OCI-LY7 (cell line): ENCODE results near the gene MLX.
"Not testable (repeated sequence)": the region's sequence is repeated elsewhere in the genome, so short reads cannot be mapped to it uniquely, and the experiment has no call there.

Source experiments
- CTCF ChIP-seq: fragments of 200-600 bp; sonication (generic); conservative IDR thresholded peaks from 2 replicates; pipeline ENCODE4 v1.5.1; 2014; ENCODE audit warnings: mild to moderate bottlenecking, antibody characterized with exemption, low read length, moderate library complexity, mixed read lengths
- EZH2phosphoT487 ChIP-seq: fragments of 200-600 bp; sonication (generic); IDR thresholded peaks from 2 replicates; pipeline ENCODE4 v1.6.1; 2018; ENCODE audit warnings: low read depth, borderline replicate concordance, mild to moderate bottlenecking, mixed run types, antibody characterized with exemption, low read length, moderate library complexity, mixed read lengths

- TF ChIP-seq CTCF, EZH2phosphoT487: not testable (repeated sequence)
These were observed 14.2 kb upstream of the MLX start, which contains the start of gene HSD17B1 for GRCh38 chr17:42552736-42553135.
